BE2C (cell line): ENCODE data around the gene CCDC92B.

ENCODE experiments used
- DNase-seq: peaks from one replicate; pipeline ENCODE4 v3.0.0-alpha.2; 2020
- H3K27me3 ChIP-seq: fragments of 250-450 bp; sonication (Bioruptor Pico); 2 replicates; pipeline ENCODE4 v1.5.1; 2020; ENCODE audit warnings: mild to moderate bottlenecking
- H3K36me3 ChIP-seq: fragments of 250-450 bp; sonication (Bioruptor Pico); 2 replicates; pipeline ENCODE4 v1.5.1; 2020; ENCODE audit warnings: mild to moderate bottlenecking
- H3K4me1 ChIP-seq: fragments of 250-450 bp; sonication (Bioruptor Pico); 2 replicates; pipeline ENCODE4 v1.5.1; 2020
- H3K4me3 ChIP-seq: 2 replicates; pipeline ENCODE4 v1.5.1; 2011; ENCODE audit warnings: low read depth, low read length
- H3K9me3 ChIP-seq: fragments of 250-450 bp; sonication (Bioruptor Pico); 2 replicates; pipeline ENCODE4 v1.5.1; 2020
- TF ChIP-seq, protein P1 (sequence below): IDR thresholded peaks from 2 replicates; pipeline ENCODE4 v1.5.1; 2012; ENCODE audit warnings: mild to moderate bottlenecking, low read depth, low read length

The CCDC92B gene

DNA sequence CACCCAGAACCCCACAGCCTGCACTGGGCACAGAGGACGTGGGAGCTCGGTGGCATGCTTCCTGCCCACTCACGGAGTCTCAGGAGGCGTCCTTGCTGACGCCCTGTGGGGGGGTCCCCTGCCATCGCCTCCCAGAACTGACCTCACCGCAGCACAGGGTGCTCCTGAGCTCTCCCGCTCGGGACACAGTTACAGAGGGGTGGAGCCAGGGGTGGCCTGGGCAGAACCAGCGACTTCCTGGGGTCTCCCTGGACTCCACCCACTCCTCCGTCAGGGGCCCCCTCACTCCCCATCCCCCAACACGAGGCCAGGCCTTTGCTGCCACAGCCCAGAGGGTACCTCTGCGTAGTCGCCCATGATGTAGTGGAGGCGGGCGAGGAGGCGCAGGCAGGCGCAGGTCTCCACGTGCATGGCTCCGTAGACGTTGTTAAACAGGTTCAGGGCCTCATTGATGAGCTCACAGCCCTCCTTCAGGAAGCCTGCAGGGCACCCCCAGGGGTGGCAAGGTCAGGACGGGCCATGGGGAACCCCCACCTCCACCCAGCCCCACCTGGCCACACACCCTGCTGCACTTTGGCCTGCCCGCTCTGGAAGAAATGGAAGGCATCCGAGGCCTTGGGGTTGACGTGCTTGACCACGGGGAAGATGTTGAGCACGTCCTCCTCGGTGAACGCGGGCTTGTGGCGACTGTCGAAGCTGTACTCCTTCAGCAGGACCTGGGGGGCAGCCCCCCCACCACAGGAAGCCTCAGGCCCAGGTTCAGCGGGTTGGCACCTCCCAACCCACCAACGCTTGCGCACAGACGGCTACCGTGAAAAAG lies 55.7 kb downstream of the CCDC92B start:
- H3K9me3 ChIP-seq = no peaks in the 10 kb centered on the region
- TF ChIP-seq, protein P1, sequence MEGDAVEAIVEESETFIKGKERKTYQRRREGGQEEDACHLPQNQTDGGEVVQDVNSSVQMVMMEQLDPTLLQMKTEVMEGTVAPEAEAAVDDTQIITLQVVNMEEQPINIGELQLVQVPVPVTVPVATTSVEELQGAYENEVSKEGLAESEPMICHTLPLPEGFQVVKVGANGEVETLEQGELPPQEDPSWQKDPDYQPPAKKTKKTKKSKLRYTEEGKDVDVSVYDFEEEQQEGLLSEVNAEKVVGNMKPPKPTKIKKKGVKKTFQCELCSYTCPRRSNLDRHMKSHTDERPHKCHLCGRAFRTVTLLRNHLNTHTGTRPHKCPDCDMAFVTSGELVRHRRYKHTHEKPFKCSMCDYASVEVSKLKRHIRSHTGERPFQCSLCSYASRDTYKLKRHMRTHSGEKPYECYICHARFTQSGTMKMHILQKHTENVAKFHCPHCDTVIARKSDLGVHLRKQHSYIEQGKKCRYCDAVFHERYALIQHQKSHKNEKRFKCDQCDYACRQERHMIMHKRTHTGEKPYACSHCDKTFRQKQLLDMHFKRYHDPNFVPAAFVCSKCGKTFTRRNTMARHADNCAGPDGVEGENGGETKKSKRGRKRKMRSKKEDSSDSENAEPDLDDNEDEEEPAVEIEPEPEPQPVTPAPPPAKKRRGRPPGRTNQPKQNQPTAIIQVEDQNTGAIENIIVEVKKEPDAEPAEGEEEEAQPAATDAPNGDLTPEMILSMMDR = no peak
- H3K4me1 ChIP-seq = no peaks in the 10 kb centered on the region
- no peak overlapping the region for H3K4me3 ChIP-seq
- DNase-seq = no peak
- H3K36me3 ChIP-seq = peaks cover 32% of the 10 kb centered on the region
- H3K27me3 ChIP-seq = no peaks in the 10 kb centered on the region

DNA sequence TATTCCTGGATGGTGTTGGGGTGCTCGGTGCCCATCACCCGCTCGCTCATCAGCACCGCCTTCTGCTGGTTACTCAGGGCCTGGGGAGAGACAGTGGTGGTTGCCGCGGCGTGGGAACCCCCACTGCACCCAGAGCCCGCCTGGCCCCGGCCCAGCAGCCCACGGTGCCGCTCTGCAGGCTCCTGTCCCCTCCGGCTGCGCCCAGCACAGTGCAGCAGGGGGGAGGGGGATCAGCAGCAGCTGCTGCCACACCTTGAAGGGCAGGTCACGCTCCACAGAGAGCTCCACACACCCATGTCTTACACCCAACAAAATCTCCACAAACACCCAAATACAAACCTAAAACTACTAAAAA lies 56.7 kb downstream of the CCDC92B start:
- H3K4me3 ChIP-seq = no peak overlapping the region
- H3K4me1 ChIP-seq = no peaks in the 10 kb centered on the region
- H3K27me3 ChIP-seq = no peaks in the 10 kb centered on the region
- TF ChIP-seq, protein P1 = no peak
- no peak for DNase-seq
- H3K36me3 ChIP-seq = peaks cover 23% of the 10 kb centered on the region
- no peaks in the 10 kb centered on the region for H3K9me3 ChIP-seq

DNA sequence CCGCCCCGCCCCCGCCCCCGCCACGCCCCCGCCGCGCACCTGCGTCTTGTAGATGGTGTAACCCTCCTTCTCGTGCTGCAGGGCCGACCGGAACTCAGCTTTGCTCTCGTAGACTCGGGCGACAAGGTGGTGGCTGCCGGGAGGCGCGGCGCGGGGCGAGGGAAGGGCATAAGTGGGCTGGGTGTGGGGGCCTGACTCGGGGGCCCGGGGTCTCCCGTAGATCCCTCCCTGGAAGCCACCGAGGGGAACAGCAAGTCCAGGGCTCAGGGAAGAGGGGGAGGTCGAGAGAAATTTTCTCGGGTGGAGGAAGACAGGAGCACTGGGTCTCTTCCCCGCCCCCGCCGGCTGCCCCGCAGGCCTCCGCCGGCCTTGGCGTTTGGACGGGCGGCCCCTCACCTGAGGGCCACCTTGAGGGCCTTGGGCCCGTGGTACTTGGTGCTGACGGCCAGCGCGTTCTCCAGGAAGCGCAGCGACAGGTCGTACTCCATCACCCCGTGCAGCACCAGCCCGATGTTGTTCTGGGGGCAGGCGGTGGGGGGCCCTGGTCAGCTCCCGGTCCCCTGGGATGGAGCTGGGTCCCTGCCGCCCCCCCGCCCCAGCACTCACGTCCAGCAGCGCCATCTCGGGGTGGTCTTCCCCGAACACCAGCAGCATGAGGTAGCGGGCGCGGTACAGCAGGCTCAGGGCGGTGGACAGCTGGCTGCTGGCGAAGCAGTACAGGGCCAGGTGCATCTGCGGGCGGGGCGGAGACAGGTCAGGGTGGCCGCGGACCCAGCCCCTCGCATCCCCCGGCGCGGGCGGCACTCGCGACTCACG lies 57.3 kb downstream of the CCDC92B start:
- TF ChIP-seq, protein P1 = no peak
- Histone ChIP-seq H3K27me3 (no peaks in the 10 kb centered on the region), H3K36me3 (peaks cover 23% of the 10 kb centered on the region), H3K9me3 (no peaks in the 10 kb centered on the region), H3K4me3 (no peak overlapping the region), H3K4me1 (no peaks in the 10 kb centered on the region)
- no peak for DNase-seq

GRCh38 chr17:2691069-2691871 lies 58.2 kb downstream of the CCDC92B start:
- TF ChIP-seq, protein P1 = no peak
- no peaks in the 10 kb centered on the region for H3K27me3 ChIP-seq
- H3K4me3 ChIP-seq = no peak overlapping the region
- no peak for DNase-seq
- H3K36me3 ChIP-seq = peaks cover 15% of the 10 kb centered on the region
- no peaks in the 10 kb centered on the region for H3K9me3 ChIP-seq
- H3K4me1 ChIP-seq = no peaks in the 10 kb centered on the region

DNA sequence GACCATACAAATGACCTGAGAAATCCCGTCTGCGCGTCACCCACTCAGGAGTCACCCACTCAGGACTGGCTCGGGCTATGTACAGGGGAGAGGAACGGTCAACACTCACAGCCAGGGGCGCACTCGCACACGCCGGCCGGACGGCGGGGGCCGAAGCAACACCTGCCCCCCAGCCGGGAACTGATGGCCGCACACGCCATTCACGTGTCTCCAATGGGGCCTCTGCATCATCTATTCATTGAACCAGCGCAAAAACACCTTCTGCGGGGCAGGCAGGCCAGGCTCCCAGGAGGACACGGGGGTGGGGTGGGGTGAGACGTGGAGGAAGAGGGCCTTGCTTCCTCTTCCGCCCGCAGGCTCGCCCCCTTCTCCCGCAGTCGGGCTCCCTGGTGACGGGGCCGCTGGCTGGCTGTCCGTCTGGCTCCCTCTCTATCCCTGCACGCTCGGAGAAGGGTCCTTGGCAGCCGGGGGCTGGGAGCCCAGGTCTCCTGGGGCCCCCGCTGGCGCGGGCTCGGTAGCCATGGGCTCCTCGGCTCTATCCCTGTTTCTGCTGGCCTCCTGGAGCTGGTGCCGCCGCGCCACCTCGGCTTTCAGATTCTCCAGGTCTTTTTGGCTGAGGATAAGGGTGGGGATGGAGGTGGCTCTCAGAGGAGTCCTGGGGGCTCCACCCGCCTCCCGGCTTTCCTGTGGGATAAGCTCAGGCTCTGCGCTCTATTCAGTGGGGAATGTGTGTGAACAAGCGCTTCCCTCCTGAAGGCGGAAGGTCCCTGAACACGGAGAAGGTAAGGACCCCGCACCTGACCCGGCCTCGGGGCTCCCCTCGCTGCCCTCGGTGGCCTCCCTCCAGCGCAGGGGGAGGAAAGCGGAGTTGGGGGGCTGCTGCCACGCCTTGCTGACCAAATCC lies 59.0 kb downstream of the CCDC92B start:
- TF ChIP-seq, protein P1 = no peak
- no peak for DNase-seq
- H3K4me1 ChIP-seq = no peaks in the 10 kb centered on the region
- no peaks in the 10 kb centered on the region for H3K27me3 ChIP-seq
- peaks cover 13% of the 10 kb centered on the region for H3K36me3 ChIP-seq
- H3K4me3 ChIP-seq = no peak overlapping the region
- no peaks in the 10 kb centered on the region for H3K9me3 ChIP-seq
